Breast epithelium (tissue), 4 donors: ENCODE measurements around the gene ROMO1. TPM values are rescaled to one million over a fixed set of nuclear protein-coding genes. Genes with fewer than 3 reads are reported as not detected.
A peak's percentile ranks its signal among the peaks of the same experiment; 100 is the strongest.
"Not testable (repeated sequence)": the region's sequence is repeated elsewhere in the genome, so short reads cannot be mapped to it uniquely, and the experiment has no call there.

Source experiments
- DNase-seq, 2 donors: peaks; one replicate each; pipeline ENCODE4 v3.0.0-alpha.2; 2019; ENCODE audit warnings: low spot score in 2 of 2
- H3K27ac ChIP-seq, 2 donors: fragments of 200-600 bp; sonication (generic) in 1 of 2; one replicate each; pipeline ENCODE4 v1.5.1; 2016 to 2019; ENCODE audit warnings: mild to moderate bottlenecking in 1 of 2
- H3K27me3 ChIP-seq, 2 donors: fragments of 200-600 bp; sonication (generic) in 1 of 2; one replicate each; pipeline versions ENCODE4 v1.5.1 to v1.6.0; 2017 to 2019; ENCODE audit warnings: control low read depth in 1 of 2, mild to moderate bottlenecking in 1 of 2
- H3K36me3 ChIP-seq: fragments of 200-600 bp; one replicate; pipeline ENCODE4 v1.5.1; 2019
- H3K4me1 ChIP-seq, 2 donors: fragments of 200-600 bp; sonication (generic); one replicate each; pipeline ENCODE4 v1.5.1; 2016 to 2019; ENCODE audit warnings: control low read depth in 1 of 2
- H3K4me3 ChIP-seq, 3 donors: fragments of 200-600 bp; sonication (generic); 1 replicate in 2 of 3; 2 replicates in 1 of 3; pipeline ENCODE4 v1.5.1; 2016 to 2019; ENCODE audit warnings: mild to moderate bottlenecking in 3 of 3, moderate library complexity in 2 of 3
- H3K9me3 ChIP-seq, 2 donors: fragments of 200-600 bp; sonication (generic) in 1 of 2; one replicate each; pipeline ENCODE4 v1.5.1; 2016 to 2019; ENCODE audit warnings: control low read depth in 1 of 2
- CTCF ChIP-seq, 3 donors: fragments of 450-650 bp; IDR thresholded peaks; one replicate each; pipeline ENCODE4 v1.5.1; 2016 to 2017; ENCODE audit warnings: antibody characterized with exemption in 3 of 3, mild to moderate bottlenecking in 3 of 3, moderate library complexity in 3 of 3
- POLR2A ChIP-seq: fragments of 450-650 bp; IDR thresholded peaks from one replicate; pipeline ENCODE4 v1.6.1; 2016; ENCODE audit warnings: antibody characterized with exemption, mild to moderate bottlenecking, moderate library complexity
- POLR2AphosphoS5 ChIP-seq, 3 donors: sonication (generic); formaldehyde crosslinking; IDR thresholded peaks; one replicate each; pipeline ENCODE4 v1.6.1; 2017; ENCODE audit warnings: antibody characterized with exemption in 3 of 3
- intact Hi-C: fragments of 100-400 bp; cut with DNase I; formaldehyde crosslinking; loops from one replicate; pipeline ENCODE4 v1.15.1; 2023; ENCODE audit warnings: low total_unique reads
- total RNA-seq, 3 donors: library from RNA; depleted of rRNA; stranded (reverse); fragments of >200 nt; gene quantifications; one replicate each; pipeline ENCODE4 v1.1.0, GENCODE V29; 2016

ROMO1 gene
- total RNA-seq, 3 donors from 2014 or later, result 231 to 348 (median 306) TPM

GRCh38 chr20:35702051-35702823 is 3.0 kb downstream of the ROMO1 start:
- H3K4me3 ChIP-seq, result no peak overlapping the region
- TF ChIP-seq CTCF (IDR thresholded peaks at IDR 0.05) (no peak), POLR2AphosphoS5 (IDR thresholded peaks at IDR 0.05) (no peak), POLR2A (no peak)
- intact Hi-C loops, result no loop called here
- no peaks in the 10 kb centered on the region for H3K27me3 ChIP-seq
- H3K36me3 ChIP-seq, result peaks cover 5% of the 10 kb centered on the region
- H3K27ac ChIP-seq, result peak overlapping the region in 1 of 2 donors; percentile 5
- DNase-seq, result no peak
- no peaks in the 10 kb centered on the region for H3K9me3 ChIP-seq
- peaks cover 5 to 6% of the 10 kb centered on the region in 2 donors for H3K4me1 ChIP-seq

GRCh38 chr20:35702824-35703695 is 3.9 kb downstream of the ROMO1 start:
- H3K4me1 ChIP-seq, result peaks cover 3 to 5% of the 10 kb centered on the region in 2 donors
- no peaks in the 10 kb centered on the region for H3K9me3 ChIP-seq
- no peak overlapping the region for H3K4me3 ChIP-seq
- no peak for DNase-seq
- intact Hi-C loops, result no loop called here
- H3K36me3 ChIP-seq, result peaks cover 5% of the 10 kb centered on the region
- no peak overlapping the region for H3K27ac ChIP-seq
- H3K27me3 ChIP-seq, result no peaks in the 10 kb centered on the region
- TF ChIP-seq POLR2A (no peak), CTCF (IDR thresholded peaks at IDR 0.05) (no peak), POLR2AphosphoS5 (IDR thresholded peaks at IDR 0.05) (no peak)

- no peaks in the 10 kb centered on the region for H3K9me3 ChIP-seq
- H3K27me3 ChIP-seq, result no peaks in the 10 kb centered on the region
- H3K4me1 ChIP-seq, result peaks cover 0 to 10% of the 10 kb centered on the region in 2 donors
- H3K36me3 ChIP-seq, result peaks cover 5% of the 10 kb centered on the region
- no peak overlapping the region for H3K27ac ChIP-seq
- H3K4me3 ChIP-seq, result no peak overlapping the region
- intact Hi-C loops, result no loop called here
- TF ChIP-seq CTCF (IDR thresholded peaks at IDR 0.05), result no peak
- no peak for TF ChIP-seq POLR2A
- TF ChIP-seq POLR2AphosphoS5 (IDR thresholded peaks at IDR 0.05), result no peak
- DNase-seq, result no peak
Measured at GRCh38 chr20:35704514-35705261, 5.5 kb downstream of the ROMO1 start.

- H3K36me3 ChIP-seq, intact Hi-C loops, H3K9me3 ChIP-seq, H3K27ac ChIP-seq, H3K27me3 ChIP-seq, H3K4me1 ChIP-seq, H3K4me3 ChIP-seq, DNase-seq: not testable (repeated sequence)
Measured at GRCh38 chr20:35705894-35706293, 6.7 kb downstream of the ROMO1 start.

GRCh38 chr20:35706591-35707529 is 7.7 kb downstream of the ROMO1 start:
- H3K4me3 ChIP-seq, H3K36me3 ChIP-seq, intact Hi-C loops, H3K9me3 ChIP-seq, H3K4me1 ChIP-seq, H3K27ac ChIP-seq, H3K27me3 ChIP-seq, DNase-seq: not testable (repeated sequence)
